ENCODE measurements around the gene MCUR1.

MCUR1 gene

DNA sequence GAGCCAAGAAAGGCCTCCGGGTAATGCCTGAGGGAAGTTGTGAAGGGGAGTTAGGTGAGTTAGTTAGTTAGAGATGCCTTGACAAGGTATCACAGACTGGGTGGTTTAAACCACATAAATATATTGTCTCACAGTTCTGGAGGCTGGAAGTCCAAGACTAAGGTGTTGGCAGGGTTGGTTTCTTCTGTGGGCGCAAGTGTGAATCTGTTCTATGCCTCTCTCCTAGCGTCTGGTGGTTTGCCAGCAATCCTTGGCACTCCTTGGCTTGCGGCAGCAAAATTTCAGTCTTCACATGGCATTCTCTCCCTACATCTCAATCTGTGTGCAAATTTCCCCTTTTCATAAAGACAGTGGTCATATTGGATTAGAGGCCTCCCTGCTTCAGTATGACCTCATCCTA is 73.0 kb downstream of the MCUR1 start:
- TF ChIP-seq, protein P1, sequence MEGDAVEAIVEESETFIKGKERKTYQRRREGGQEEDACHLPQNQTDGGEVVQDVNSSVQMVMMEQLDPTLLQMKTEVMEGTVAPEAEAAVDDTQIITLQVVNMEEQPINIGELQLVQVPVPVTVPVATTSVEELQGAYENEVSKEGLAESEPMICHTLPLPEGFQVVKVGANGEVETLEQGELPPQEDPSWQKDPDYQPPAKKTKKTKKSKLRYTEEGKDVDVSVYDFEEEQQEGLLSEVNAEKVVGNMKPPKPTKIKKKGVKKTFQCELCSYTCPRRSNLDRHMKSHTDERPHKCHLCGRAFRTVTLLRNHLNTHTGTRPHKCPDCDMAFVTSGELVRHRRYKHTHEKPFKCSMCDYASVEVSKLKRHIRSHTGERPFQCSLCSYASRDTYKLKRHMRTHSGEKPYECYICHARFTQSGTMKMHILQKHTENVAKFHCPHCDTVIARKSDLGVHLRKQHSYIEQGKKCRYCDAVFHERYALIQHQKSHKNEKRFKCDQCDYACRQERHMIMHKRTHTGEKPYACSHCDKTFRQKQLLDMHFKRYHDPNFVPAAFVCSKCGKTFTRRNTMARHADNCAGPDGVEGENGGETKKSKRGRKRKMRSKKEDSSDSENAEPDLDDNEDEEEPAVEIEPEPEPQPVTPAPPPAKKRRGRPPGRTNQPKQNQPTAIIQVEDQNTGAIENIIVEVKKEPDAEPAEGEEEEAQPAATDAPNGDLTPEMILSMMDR (IDR thresholded peaks at IDR 0.05; ENCODE audit: borderline replicate concordance, control extremely low read depth, extremely low read depth, insufficient read depth, missing control alignments) = no peak
- in situ Hi-C loops (cut with MboI; ENCODE audit: low sequenced_read_pairs, unreplicated experiment) = no loop called here
- no peak for DNase-seq (ENCODE audit: low spot score)
